GM23338 (cell line): Measurements from ENCODE around the gene PADI1. TPM values are rescaled to one million over a fixed set of nuclear protein-coding genes. Genes with fewer than 3 reads are reported as not detected.

Experiments
- ATAC-seq: fragments of 200-7000 bp; cut with Tn5 transposase; 3 replicates; pipeline ENCODE4 v1.9.1; 2020
- DNase-seq: peaks from one replicate; pipeline ENCODE4 v3.0.0-alpha.2; 2015; ENCODE audit warnings: low spot score
- H2AFZ ChIP-seq: fragments of 200-600 bp; sonication (generic); 2 replicates; pipeline ENCODE4 v1.8.0; 2016; ENCODE audit warnings: antibody characterized with exemption, mild to moderate bottlenecking, moderate library complexity
- H3F3A ChIP-seq: fragments of 200-600 bp; sonication (generic); replicated peaks from 2 replicates; pipeline ENCODE4 v1.8.0; 2017; ENCODE audit warnings: antibody characterized with exemption, mixed run types, low read depth
- H3K27ac ChIP-seq: fragments of 200-600 bp; sonication (generic); 2 replicates; pipeline ENCODE4 v1.6.1; 2016; ENCODE audit warnings: low read depth
- H3K27me3 ChIP-seq: fragments of 200-600 bp; sonication (generic); 2 replicates; pipeline ENCODE4 v1.8.0; 2016; ENCODE audit warnings: mild to moderate bottlenecking, mixed run types, moderate library complexity; ENCODE audit not compliant: insufficient read depth
- H3K36me3 ChIP-seq: fragments of 200-600 bp; sonication (generic); 2 replicates; pipeline ENCODE4 v1.8.0; 2016; ENCODE audit warnings: mild to moderate bottlenecking; ENCODE audit not compliant: insufficient read depth
- H3K4me1 ChIP-seq: fragments of 200-600 bp; sonication (generic); 2 replicates; pipeline ENCODE4 v1.8.0; 2016; ENCODE audit warnings: mild to moderate bottlenecking, moderate library complexity; ENCODE audit not compliant: insufficient read depth
- H3K4me2 ChIP-seq: fragments of 200-600 bp; sonication (generic); 2 replicates; pipeline ENCODE4 v1.7.1; 2017; ENCODE audit warnings: mixed run types
- H3K4me3 ChIP-seq: fragments of 200-600 bp; sonication (generic); 2 replicates; pipeline ENCODE4 v1.6.1; 2016; ENCODE audit warnings: mixed run types
- H3K79me2 ChIP-seq: fragments of 200-600 bp; sonication (generic); replicated peaks from 2 replicates; pipeline ENCODE4 v1.8.0; 2017; ENCODE audit warnings: mild to moderate bottlenecking; ENCODE audit not compliant: insufficient read depth
- H3K9me2 ChIP-seq: fragments of 200-600 bp; sonication (generic); 2 replicates; pipeline ENCODE4 v1.8.0; 2017; ENCODE audit not compliant: insufficient read depth
- H4K20me1 ChIP-seq: fragments of 200-600 bp; sonication (generic); replicated peaks from 2 replicates; pipeline ENCODE4 v1.8.0; 2017; ENCODE audit warnings: mild to moderate bottlenecking; ENCODE audit not compliant: insufficient read depth
- H3K27ac Mint-ChIP-seq: 2 replicates; pipeline ENCODE4 v1.8.0; 2020; ENCODE audit warnings: inconsistent platforms, mild to moderate bottlenecking, moderate library complexity, mixed read lengths
- H3K27me3 Mint-ChIP-seq: 3 replicates; pipeline ENCODE4 v1.8.0; 2022; ENCODE audit warnings: low read depth, mild to moderate bottlenecking, moderate library complexity, mixed read lengths, inconsistent platforms; ENCODE audit not compliant: insufficient read depth, poor library complexity
- H3K36me3 Mint-ChIP-seq: 3 replicates; pipeline ENCODE4 v1.8.0; 2021; ENCODE audit warnings: low read depth, mild to moderate bottlenecking, inconsistent platforms, moderate library complexity, mixed read lengths
- H3K4me1 Mint-ChIP-seq: 3 replicates; pipeline ENCODE4 v1.8.0; 2020; ENCODE audit warnings: mild to moderate bottlenecking, inconsistent platforms, mixed read lengths
- H3K4me3 Mint-ChIP-seq: 3 replicates; pipeline ENCODE4 v1.8.0; 2021; ENCODE audit warnings: moderate library complexity, mild to moderate bottlenecking, inconsistent platforms, mixed read lengths
- H3K9me3 Mint-ChIP-seq: 3 replicates; pipeline ENCODE4 v1.8.0; 2020; ENCODE audit warnings: moderate library complexity, mild to moderate bottlenecking, inconsistent platforms, mixed read lengths
- CTCF ChIP-seq, 2 experiments: fragments of 200-600 bp in 1 of 2; sonication (generic) in 1 of 2; conservative IDR thresholded peaks; 2 replicates each; pipeline versions ENCODE4 v1.5.1 to v1.6.1; 2016 to 2017; ENCODE audit warnings: antibody characterized with exemption in 2 of 2, low read depth in 2 of 2, mild to moderate bottlenecking in 2 of 2, moderate library complexity in 1 of 2
- ETS1 ChIP-seq: IDR thresholded peaks from 2 replicates; pipeline ENCODE4 v1.6.1; 2016; ENCODE audit warnings: antibody characterized with exemption
- ZNF462 ChIP-seq: fragments of 250-450 bp; sonication (Bioruptor Pico); IDR thresholded peaks from 2 replicates; pipeline ENCODE4 v1.5.0; 2020; ENCODE audit warnings: mild to moderate bottlenecking, moderate library complexity
- polyA plus RNA-seq: library from polyadenylated mRNA; unstranded; fragments of >200 nt; fragmentation: Nextera tagmentation; extraction: Ambion mirVana; gene quantifications from 2 replicates; pipeline ENCODE4 v1.2.1, GENCODE V29; 2016
- total RNA-seq: library from RNA; depleted of rRNA; stranded (reverse); fragments of >200 nt; shearing (Covaris generic); gene quantifications from 2 replicates; pipeline ENCODE4 v1.2.3, GENCODE V29; 2014

Gene PADI1
- total and polyA plus RNA-seq, 2 experiments from 2014 or later, result 0.26 to 0.28 TPM

GRCh38 chr1:17259233-17259873, 54.4 kb downstream of the PADI1 start:
- no peak overlapping the region for H3K4me3 ChIP-seq
- Mint-ChIP-seq H3K36me3 (no peaks in the 10 kb centered on the region), H3K9me3 (no peaks in the 10 kb centered on the region), H3K4me3 (no peak overlapping the region), H3K27me3 (peaks cover 8% of the 10 kb centered on the region), H3K27ac (no peak overlapping the region), H3K4me1 (no peaks in the 10 kb centered on the region)
- H4K20me1 ChIP-seq, result no peaks in the 10 kb centered on the region
- H3K4me2 ChIP-seq, result no peak overlapping the region
- no peak for DNase-seq
- H3K79me2 ChIP-seq, result no peaks in the 10 kb centered on the region
- H3K9me2 ChIP-seq, result no peaks in the 10 kb centered on the region
- no peaks in the 10 kb centered on the region for H3K4me1 ChIP-seq
- no peaks in the 10 kb centered on the region for H3K36me3 ChIP-seq
- no peak for ATAC-seq
- no peak overlapping the region for H3K27ac ChIP-seq
- H3K27me3 ChIP-seq, result no peaks in the 10 kb centered on the region
- TF ChIP-seq CTCF (conservative IDR thresholded peaks at IDR 0.05; ENCODE audit: low read depth in 2 of 2), result peak in 1 of 2 experiments; percentile 32; a peak in 2 of 4 replicates
- TF ChIP-seq ZNF462 (CRISPR knock-in tag), result no peak
- TF ChIP-seq ETS1, result no peak
- no peak overlapping the region for H2AFZ ChIP-seq
- no peaks in the 10 kb centered on the region for H3F3A ChIP-seq
